Colonic mucosa (tissue), 4 donors: ENCODE data around the gene CUL1. TPM values are rescaled to one million over a fixed set of nuclear protein-coding genes. Genes with fewer than 3 reads are reported as not detected.

Experiments used
- DNase-seq: peaks from one replicate; pipeline ENCODE4 v3.0.0-alpha.2; 2020
- H3K27ac ChIP-seq: fragments of 200-600 bp; one replicate; pipeline ENCODE4 v1.8.0; 2021
- H3K27me3 ChIP-seq: fragments of 200-600 bp; one replicate; pipeline ENCODE4 v1.8.0; 2021
- H3K36me3 ChIP-seq: fragments of 200-600 bp; one replicate; pipeline ENCODE4 v1.8.0; 2021
- H3K4me1 ChIP-seq: fragments of 200-600 bp; one replicate; pipeline ENCODE4 v1.8.0; 2021; ENCODE audit warnings: mild to moderate bottlenecking
- H3K4me3 ChIP-seq: fragments of 200-600 bp; one replicate; pipeline ENCODE4 v1.8.0; 2021
- H3K9ac ChIP-seq, 2 donors: one replicate each; pipeline ENCODE4 v1.7.0; 2013; ENCODE audit warnings: control low read depth in 2 of 2, low read depth in 2 of 2, low read length in 2 of 2
- H3K9me3 ChIP-seq: fragments of 200-600 bp; one replicate; pipeline ENCODE4 v1.8.0; 2021
- CTCF ChIP-seq: fragments of 200-600 bp; IDR thresholded peaks from one replicate; pipeline ENCODE4 v1.8.0; 2022; ENCODE audit warnings: antibody characterized with exemption, mild to moderate bottlenecking
- intact Hi-C: fragments of 100-400 bp; cut with DNase I; formaldehyde crosslinking; loops from one replicate; pipeline ENCODE4 v1.14.1; 2022
- total RNA-seq, 2 donors: library from RNA; stranded (reverse); fragmentation: NEBNext Ultra II Directional in 1 of 2; extraction: Animal tissue kit (Norgen Biotek cat#: 25700) in 1 of 2; gene quantifications; one replicate each; pipeline ENCODE4 v1.2.1, GENCODE V29; 2021
- donor health status: healthy.
- donor health status: DM: no; HTN: no; CAD: no.
- donor health status: DM: no; HTN: no; CAD: no.

Gene CUL1
- total RNA-seq, 2 donors from 2014 or later: 36.2 to 36.9 TPM

GRCh38 chr7:148813890-148814289, 115.2 kb downstream of the CUL1 start:
- no peak for DNase-seq
- no peaks in the 10 kb centered on the region for H3K9me3 ChIP-seq
- H3K4me3 ChIP-seq: no peak overlapping the region
- no peaks in the 10 kb centered on the region for H3K27me3 ChIP-seq
- no peak for TF ChIP-seq CTCF
- no peaks in the 10 kb centered on the region for H3K36me3 ChIP-seq
- H3K4me1 ChIP-seq: no peaks in the 10 kb centered on the region
- no peak overlapping the region for H3K27ac ChIP-seq
- no peak overlapping the region for H3K9ac ChIP-seq
- intact Hi-C loops: no loop called here

DNA sequence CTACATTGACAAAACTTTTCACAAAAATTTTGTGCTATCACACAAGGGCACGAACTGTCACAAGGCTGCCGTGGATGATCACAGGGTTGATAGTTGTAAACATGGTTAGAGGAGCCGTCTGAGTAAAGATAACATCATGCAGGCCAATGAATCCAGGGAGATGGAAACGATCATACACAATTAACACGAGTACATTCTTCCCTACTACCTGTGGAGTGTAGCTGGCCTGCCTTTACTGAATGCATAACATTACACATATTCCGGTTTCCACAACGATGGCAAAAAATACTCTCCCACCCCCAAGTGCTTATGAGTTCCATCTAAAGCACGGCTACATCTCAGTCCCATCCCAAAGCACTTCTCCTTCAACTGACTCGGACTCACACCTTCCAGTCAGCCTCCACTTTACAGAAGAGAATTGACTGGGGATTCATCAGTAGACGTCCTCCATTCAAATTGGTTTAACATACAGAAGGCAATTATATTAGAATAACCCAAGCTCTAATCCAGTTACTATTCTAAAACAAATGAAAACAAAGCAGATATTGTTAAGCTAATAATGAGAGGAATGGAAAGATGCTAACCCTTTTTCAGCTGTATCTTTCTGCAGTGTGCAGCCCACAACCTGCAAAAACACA, 116.3 kb downstream of the CUL1 start:
- no peak overlapping the region for H3K27ac ChIP-seq
- H3K4me1 ChIP-seq: no peaks in the 10 kb centered on the region
- no peak for DNase-seq
- no peaks in the 10 kb centered on the region for H3K9me3 ChIP-seq
- H3K36me3 ChIP-seq: no peaks in the 10 kb centered on the region
- no peak overlapping the region for H3K4me3 ChIP-seq
- intact Hi-C loops: no loop called here
- no peak overlapping the region for H3K9ac ChIP-seq
- no peak for TF ChIP-seq CTCF
- no peaks in the 10 kb centered on the region for H3K27me3 ChIP-seq

DNA sequence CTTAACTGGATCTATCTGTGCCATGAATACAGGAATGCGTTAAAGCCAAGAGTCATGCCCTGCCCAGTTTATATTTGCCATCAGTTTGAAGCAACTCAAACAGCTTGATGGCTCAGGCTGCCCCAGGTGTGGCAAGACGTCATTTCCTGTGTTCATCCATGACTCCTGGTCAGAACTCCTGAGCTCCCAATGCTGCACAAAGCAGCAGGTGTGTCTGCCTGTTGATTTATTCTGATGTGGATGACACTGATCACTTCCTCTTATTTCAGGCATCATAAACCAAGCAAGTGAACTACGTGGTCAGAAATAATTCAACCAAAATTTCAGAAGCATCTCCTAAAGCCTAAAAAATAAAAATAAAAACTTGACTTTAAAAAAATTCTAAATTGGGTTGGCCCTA, 116.9 kb downstream of the CUL1 start:
- Histone ChIP-seq H3K4me1 (no peaks in the 10 kb centered on the region), H3K27ac (no peak overlapping the region), H3K9ac (no peak overlapping the region), H3K27me3 (no peaks in the 10 kb centered on the region), H3K4me3 (no peak overlapping the region), H3K36me3 (no peaks in the 10 kb centered on the region), H3K9me3 (no peaks in the 10 kb centered on the region)
- intact Hi-C loops: no loop called here
- no peak for TF ChIP-seq CTCF
- DNase-seq: peak; percentile 35

DNA sequence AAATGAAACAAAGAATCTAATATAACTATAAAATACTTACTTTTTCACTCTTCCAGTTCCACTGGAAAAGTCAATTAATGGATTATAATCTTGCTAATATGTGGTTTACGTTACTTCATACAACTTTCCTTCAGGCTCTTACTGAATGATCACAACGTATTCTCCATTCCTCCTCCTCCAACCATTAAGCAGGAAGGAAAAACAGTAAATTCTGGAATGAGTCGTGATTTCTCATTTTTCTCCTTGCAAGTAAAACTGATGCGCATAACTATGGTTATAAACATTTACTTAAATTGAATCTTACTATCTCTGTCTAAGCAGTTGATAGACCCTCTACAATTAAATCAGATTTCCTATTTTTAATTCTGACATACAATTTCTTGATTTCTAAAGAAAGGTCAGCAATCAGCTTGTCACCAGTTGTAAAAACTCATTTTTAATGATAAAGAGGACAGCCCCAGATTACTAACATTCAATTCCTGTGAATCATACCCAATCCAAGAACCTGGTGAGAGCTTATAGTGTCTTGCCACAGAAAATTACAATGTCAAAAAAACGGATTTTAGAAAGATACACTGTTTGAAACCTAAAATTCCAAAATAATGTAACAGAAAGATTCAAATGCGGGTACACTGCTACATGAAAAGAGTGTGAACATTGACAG, 121.1 kb downstream of the CUL1 start:
- no peak for TF ChIP-seq CTCF
- intact Hi-C loops: no loop called here
- H3K4me1 ChIP-seq: no peaks in the 10 kb centered on the region

GRCh38 chr7:148821422-148821821, 122.7 kb downstream of the CUL1 start:
- no peaks in the 10 kb centered on the region for H3K9me3 ChIP-seq
- H3K4me1 ChIP-seq: no peaks in the 10 kb centered on the region
- TF ChIP-seq CTCF: no peak
- no peak for DNase-seq
- no peaks in the 10 kb centered on the region for H3K27me3 ChIP-seq
- H3K4me3 ChIP-seq: no peak overlapping the region
- intact Hi-C loops: no loop called here
- H3K27ac ChIP-seq: no peak overlapping the region
- H3K9ac ChIP-seq: no peak overlapping the region
- no peaks in the 10 kb centered on the region for H3K36me3 ChIP-seq

More for the DNA sequence above, 121.1 kb downstream of the CUL1 start:
- Histone ChIP-seq H3K9ac (no peak overlapping the region), H3K4me3 (no peak overlapping the region), H3K9me3 (no peaks in the 10 kb centered on the region), H3K27me3 (no peaks in the 10 kb centered on the region), H3K36me3 (no peaks in the 10 kb centered on the region), H3K27ac (no peak overlapping the region)
- DNase-seq: no peak
